ENCODE measurements around the gene SPECC1L. TPM values are rescaled to one million over a fixed set of nuclear protein-coding genes. Genes with fewer than 3 reads are reported as not detected.
"Not testable (repeated sequence)": the region's sequence is repeated elsewhere in the genome, so short reads cannot be mapped to it uniquely, and the experiment has no call there.

Gene SPECC1L
- total RNA-seq, 1 experiment from 2014 or later: 14.1 TPM

DNA sequence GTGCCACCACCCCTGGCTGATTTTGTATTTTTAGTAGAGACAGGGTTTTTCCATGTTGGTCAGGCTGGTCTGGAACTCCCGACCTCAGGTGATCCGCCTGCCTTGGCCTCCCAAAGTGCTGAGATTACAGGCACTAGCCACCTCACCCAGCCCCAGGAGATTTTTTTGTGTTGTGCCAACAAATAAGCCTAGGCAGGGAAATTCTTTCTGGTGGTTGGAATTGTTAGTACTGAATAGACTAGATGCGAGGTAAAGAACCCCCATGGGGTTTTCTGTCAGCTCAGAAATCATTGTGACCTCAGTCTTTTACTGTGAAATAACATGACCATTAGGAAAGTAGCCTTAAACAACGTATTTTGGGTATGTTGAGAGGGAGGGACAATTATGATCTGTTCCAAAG, 3.3 kb downstream of the SPECC1L start:
- H4K20me1 ChIP-seq (ENCODE audit: low read length); CTCF ChIA-PET; POLR2A ChIA-PET (ENCODE audit: unreplicated experiment); H3K36me3 ChIP-seq (ENCODE audit: low read depth, low read length); ATAC-seq; H3F3A ChIP-seq (ENCODE audit: low read length, unreplicated experiment); H2AFZ ChIP-seq (ENCODE audit: low read length); H3K4me1 ChIP-seq (ENCODE audit: insufficient read depth, low read length); H3K27me3 ChIP-seq (ENCODE audit: low read length); H3K9me2 ChIP-seq (replicated peaks; ENCODE audit: low read length); H3K9me3 ChIP-seq (ENCODE audit: low read length); BruUV-seq (replicated peaks); DNase-seq; H3K27ac ChIP-seq (ENCODE audit: low read length); H3K4me3 ChIP-seq (ENCODE audit: low read length); H3K4me2 ChIP-seq (ENCODE audit: low read length); H3K9ac ChIP-seq (ENCODE audit: low read length): not testable (repeated sequence)
- H3K79me2 ChIP-seq (ENCODE audit: low read length): peaks cover 58% of the 10 kb centered on the region
- intact Hi-C loops (cut with micrococcal nuclease): loop anchor here (5.0 kb wide), 1 partner anchor 38 kb away; no protein-coding TSS in a partner anchor

DNA sequence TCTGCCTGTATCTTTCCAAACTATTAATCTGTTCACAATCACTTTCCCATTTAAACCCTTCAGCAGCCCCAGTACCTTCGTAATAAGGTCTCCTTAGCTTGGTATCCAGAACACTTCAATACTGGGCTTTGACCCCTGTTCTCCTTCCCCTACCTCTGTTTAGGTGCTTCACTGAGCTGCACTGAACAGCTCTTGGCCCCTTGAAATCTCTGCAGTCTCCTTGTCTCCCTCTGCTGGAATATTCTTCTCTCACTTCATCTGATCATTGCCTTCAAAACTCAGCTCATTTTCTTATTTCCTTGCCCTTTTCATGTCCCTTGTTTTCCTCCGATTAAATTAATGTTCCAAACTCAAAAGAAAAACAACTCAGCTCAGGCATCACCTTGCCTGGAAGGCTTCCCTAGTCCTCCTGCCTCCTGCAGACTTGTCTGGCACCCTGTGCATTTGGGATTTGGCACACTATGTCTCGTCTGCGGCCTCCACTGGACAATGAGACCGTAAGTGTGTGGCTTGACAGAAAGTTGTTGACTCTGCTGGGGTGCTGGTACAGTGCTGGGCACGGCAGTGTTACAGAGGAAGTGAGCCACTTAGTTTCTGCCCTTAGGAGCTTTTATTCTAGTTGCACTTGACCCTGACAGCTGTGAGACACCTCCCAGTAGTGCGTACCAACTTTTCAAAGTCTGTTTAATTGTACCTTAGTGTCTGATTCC, 4.2 kb downstream of the SPECC1L start:
- H3K4me1 ChIP-seq (ENCODE audit: insufficient read depth, low read length); H3K4me2 ChIP-seq (ENCODE audit: low read length); H3K9me2 ChIP-seq (replicated peaks; ENCODE audit: low read length); H3K4me3 ChIP-seq (ENCODE audit: low read length); DNase-seq; H4K20me1 ChIP-seq (ENCODE audit: low read length); BruUV-seq (replicated peaks); H3K27ac ChIP-seq (ENCODE audit: low read length); H3K27me3 ChIP-seq (ENCODE audit: low read length); ATAC-seq; H3K9me3 ChIP-seq (ENCODE audit: low read length); H3K9ac ChIP-seq (ENCODE audit: low read length); H3F3A ChIP-seq (ENCODE audit: low read length, unreplicated experiment); H3K36me3 ChIP-seq (ENCODE audit: low read depth, low read length); POLR2A ChIA-PET (ENCODE audit: unreplicated experiment); CTCF ChIA-PET; H2AFZ ChIP-seq (ENCODE audit: low read length): not testable (repeated sequence)
- intact Hi-C loops (cut with micrococcal nuclease): loop anchor here (5.0 kb wide), 1 partner anchor 37 kb away; no protein-coding TSS in a partner anchor
- H3K79me2 ChIP-seq (ENCODE audit: low read length): peaks cover 58% of the 10 kb centered on the region

DNA sequence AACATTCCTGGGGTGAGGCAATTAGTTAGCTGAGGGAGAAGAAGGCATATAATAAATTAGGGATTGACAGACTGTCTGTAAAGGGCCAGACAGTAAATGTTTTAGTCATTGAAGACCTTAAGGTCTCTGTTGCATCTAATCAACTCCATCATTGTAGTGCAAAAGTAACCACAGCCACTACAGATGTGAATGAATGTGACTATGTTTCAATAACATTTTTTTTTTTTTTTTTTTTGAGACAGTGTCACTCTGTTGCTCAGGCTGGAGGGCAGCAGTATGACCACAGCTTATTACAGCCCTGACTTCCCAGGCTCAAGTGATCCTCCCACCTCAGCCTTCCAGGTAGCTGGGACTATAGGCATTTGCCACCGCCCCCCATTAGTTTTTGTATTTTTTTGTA, 9.7 kb downstream of the SPECC1L start:
- H3K36me3 ChIP-seq (ENCODE audit: low read depth, low read length); H3K27ac ChIP-seq (ENCODE audit: low read length); H3K4me3 ChIP-seq (ENCODE audit: low read length); H3K27me3 ChIP-seq (ENCODE audit: low read length); intact Hi-C loops (cut with micrococcal nuclease); BruUV-seq (replicated peaks); H3K9me2 ChIP-seq (replicated peaks; ENCODE audit: low read length); H3K4me2 ChIP-seq (ENCODE audit: low read length); H3K4me1 ChIP-seq (ENCODE audit: insufficient read depth, low read length); POLR2A ChIA-PET (ENCODE audit: unreplicated experiment); H3K9me3 ChIP-seq (ENCODE audit: low read length); ATAC-seq; H3K9ac ChIP-seq (ENCODE audit: low read length); H2AFZ ChIP-seq (ENCODE audit: low read length); H4K20me1 ChIP-seq (ENCODE audit: low read length); H3F3A ChIP-seq (ENCODE audit: low read length, unreplicated experiment); DNase-seq; CTCF ChIA-PET: not testable (repeated sequence)
- H3K79me2 ChIP-seq (ENCODE audit: low read length): peaks cover 58% of the 10 kb centered on the region

DNA sequence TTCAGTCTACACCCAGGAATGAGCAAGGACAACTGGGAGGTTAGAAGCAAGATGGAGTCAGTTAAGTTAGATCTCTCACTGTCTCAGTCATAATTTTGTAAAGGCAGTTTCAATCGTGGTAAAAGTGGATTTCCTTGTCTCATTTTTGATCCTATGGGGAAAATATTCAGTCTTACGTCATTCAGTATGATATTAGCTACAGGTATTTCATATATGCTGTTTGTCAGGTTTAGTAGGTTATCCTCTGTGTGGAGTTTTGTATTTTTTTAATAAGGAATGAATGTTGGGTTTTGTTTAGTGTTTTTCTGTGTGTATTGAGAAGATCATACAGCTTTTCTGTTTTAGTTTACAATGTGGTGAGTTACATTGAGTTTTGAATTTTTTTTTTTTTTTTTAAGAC, 11.8 kb downstream of the SPECC1L start:
- ATAC-seq: no peak
- peaks cover 6% of the 10 kb centered on the region; the same call in 1 of the 2 replicates for H3K4me1 ChIP-seq (ENCODE audit: insufficient read depth, low read length)

More for the DNA sequence above, 11.8 kb downstream of the SPECC1L start:
- ChIA-PET CTCF (no interaction called here), POLR2A (ENCODE audit: unreplicated experiment) (no interaction called here)
- Histone ChIP-seq H3K9me3 (ENCODE audit: low read length) (no peaks in the 10 kb centered on the region), H3K4me2 (ENCODE audit: low read length) (no peak overlapping the region), H3K4me3 (ENCODE audit: low read length) (no peak overlapping the region), H4K20me1 (ENCODE audit: low read length) (no peaks in the 10 kb centered on the region), H3K27me3 (ENCODE audit: low read length) (no peaks in the 10 kb centered on the region), H3K36me3 (ENCODE audit: low read depth, low read length) (no peaks in the 10 kb centered on the region), H2AFZ (ENCODE audit: low read length) (no peak overlapping the region), H3K27ac (ENCODE audit: low read length) (no peak overlapping the region), H3K79me2 (ENCODE audit: low read length) (peaks cover 60% of the 10 kb centered on the region), H3F3A (ENCODE audit: low read length, unreplicated experiment) (no peaks in the 10 kb centered on the region), H3K9ac (ENCODE audit: low read length) (no peak overlapping the region), H3K9me2 (replicated peaks; ENCODE audit: low read length) (no peaks in the 10 kb centered on the region)
- intact Hi-C loops (cut with micrococcal nuclease): no loop called here
- TF ChIP-seq, protein P1, sequence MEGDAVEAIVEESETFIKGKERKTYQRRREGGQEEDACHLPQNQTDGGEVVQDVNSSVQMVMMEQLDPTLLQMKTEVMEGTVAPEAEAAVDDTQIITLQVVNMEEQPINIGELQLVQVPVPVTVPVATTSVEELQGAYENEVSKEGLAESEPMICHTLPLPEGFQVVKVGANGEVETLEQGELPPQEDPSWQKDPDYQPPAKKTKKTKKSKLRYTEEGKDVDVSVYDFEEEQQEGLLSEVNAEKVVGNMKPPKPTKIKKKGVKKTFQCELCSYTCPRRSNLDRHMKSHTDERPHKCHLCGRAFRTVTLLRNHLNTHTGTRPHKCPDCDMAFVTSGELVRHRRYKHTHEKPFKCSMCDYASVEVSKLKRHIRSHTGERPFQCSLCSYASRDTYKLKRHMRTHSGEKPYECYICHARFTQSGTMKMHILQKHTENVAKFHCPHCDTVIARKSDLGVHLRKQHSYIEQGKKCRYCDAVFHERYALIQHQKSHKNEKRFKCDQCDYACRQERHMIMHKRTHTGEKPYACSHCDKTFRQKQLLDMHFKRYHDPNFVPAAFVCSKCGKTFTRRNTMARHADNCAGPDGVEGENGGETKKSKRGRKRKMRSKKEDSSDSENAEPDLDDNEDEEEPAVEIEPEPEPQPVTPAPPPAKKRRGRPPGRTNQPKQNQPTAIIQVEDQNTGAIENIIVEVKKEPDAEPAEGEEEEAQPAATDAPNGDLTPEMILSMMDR (conservative IDR thresholded peaks at IDR 0.05; ENCODE audit: low read depth, low read length): no peak
- TF ChIP-seq EZH2 (IDR thresholded peaks at IDR 0.05; ENCODE audit: low read length, unreplicated experiment): no peak
- no peak for TF ChIP-seq EZH2phosphoT487 (IDR thresholded peaks at IDR 0.05; ENCODE audit: borderline replicate concordance, low read length)
- peak; percentile 58 for DNase-seq
- BruUV-seq (replicated peaks): no TSS peak

Data from PC-3 (cell line).